ENCODE measurements around the gene TCF12. TPM values are rescaled to one million over a fixed set of nuclear protein-coding genes. Genes with fewer than 3 reads are reported as not detected.

The TCF12 gene
- total RNA-seq, 1 experiment from 2014 or later, result 76.7 TPM

GRCh38 chr15:57038496-57038895 lies 120.1 kb downstream of the TCF12 start:
- H3K79me1 ChIP-seq (ENCODE audit: insufficient read depth, low read depth, low read length, poor library complexity, severe bottlenecking), result no peaks in the 10 kb centered on the region
- WGBS (ENCODE audit: extremely low coverage, insufficient read length, low lambda C conversion rate), result no CpG with 5 or more reads among the region's 5 CpGs
- H2AFZ ChIP-seq (ENCODE audit: low read length), result no peak overlapping the region
- H3K79me2 ChIP-seq (ENCODE audit: insufficient read depth, low read length), result peaks cover 2% of the 10 kb centered on the region; the same call in 1 of the 2 replicates
- H4K8ac ChIP-seq (replicated peaks; ENCODE audit: insufficient read length, low read depth, low read length), result no peak overlapping the region
- Mint-ChIP-seq H3K9me3 (no peaks in the 10 kb centered on the region), H3K27ac (peak overlapping the region in 1 of 3 experiments; percentile 44; a peak in 2 of 7 replicates), H3K4me3 (no peak overlapping the region), H3K4me1 (peaks cover 63 to 85% of the 10 kb centered on the region in 2 experiments), H3K36me3 (ENCODE audit: insufficient read depth in 1 of 3, low read depth in 3 of 3) (no peaks in the 10 kb centered on the region), H3K27me3 (ENCODE audit: low read depth) (no peaks in the 10 kb centered on the region)
- no peaks in the 10 kb centered on the region for H3K23me2 ChIP-seq (ENCODE audit: insufficient read length, low read depth, low read length, poor library complexity, severe bottlenecking)
- H2BK12ac ChIP-seq (ENCODE audit: insufficient read length, low read depth, low read length), result no peak overlapping the region
- no peak overlapping the region for H2BK15ac ChIP-seq (ENCODE audit: low read depth, low read length)
- no peak overlapping the region for H2AK5ac ChIP-seq (ENCODE audit: insufficient read length, low read length)
- H3T11ph ChIP-seq (ENCODE audit: low read length), result no peak overlapping the region
- H2BK20ac ChIP-seq (ENCODE audit: low read depth, low read length, poor library complexity, severe bottlenecking), result no peak overlapping the region
- H3K4ac ChIP-seq (ENCODE audit: low read depth, low read length), result no peak overlapping the region
- H3K9me3 ChIP-seq (ENCODE audit: control insufficient read depth, low read depth, low read length), result no peaks in the 10 kb centered on the region
- no peak overlapping the region for H3K56ac ChIP-seq (ENCODE audit: insufficient read length, low read depth, low read length)
- no peak overlapping the region for H4K91ac ChIP-seq (ENCODE audit: insufficient read length, low read depth, low read length)
- H3K23ac ChIP-seq (ENCODE audit: insufficient read length, low read depth, low read length), result no peak overlapping the region
- H3K27me3 ChIP-seq (ENCODE audit: insufficient read depth, low read length), result no peaks in the 10 kb centered on the region
- H3K27ac ChIP-seq (ENCODE audit: insufficient read length, low read depth, low read length), result no peak overlapping the region
- no peak overlapping the region for H2BK120ac ChIP-seq (ENCODE audit: low read depth, low read length, poor library complexity, severe bottlenecking)
- H3K18ac ChIP-seq (ENCODE audit: insufficient read length, low read depth, low read length), result no peak overlapping the region
- peaks cover 6% of the 10 kb centered on the region; the same call in 1 of the 2 replicates for H3K4me1 ChIP-seq (ENCODE audit: insufficient read depth, low read length)
- H4K5ac ChIP-seq (ENCODE audit: insufficient read length, low read depth, low read length), result no peak overlapping the region
- H3K14ac ChIP-seq (ENCODE audit: insufficient read depth, low read length), result no peak overlapping the region
- H4K20me1 ChIP-seq (ENCODE audit: control insufficient read depth, insufficient read depth, insufficient read length), result no peaks in the 10 kb centered on the region
- H2BK5ac ChIP-seq (ENCODE audit: insufficient read length, low read length), result no peak overlapping the region
- no peak overlapping the region for H3K9ac ChIP-seq (ENCODE audit: extremely low read depth, insufficient read length, low read length)
- H3K4me2 ChIP-seq (ENCODE audit: insufficient read depth, insufficient read length, low read length), result no peak overlapping the region
- DNase-seq, result no peak
- TF ChIP-seq, protein P1, sequence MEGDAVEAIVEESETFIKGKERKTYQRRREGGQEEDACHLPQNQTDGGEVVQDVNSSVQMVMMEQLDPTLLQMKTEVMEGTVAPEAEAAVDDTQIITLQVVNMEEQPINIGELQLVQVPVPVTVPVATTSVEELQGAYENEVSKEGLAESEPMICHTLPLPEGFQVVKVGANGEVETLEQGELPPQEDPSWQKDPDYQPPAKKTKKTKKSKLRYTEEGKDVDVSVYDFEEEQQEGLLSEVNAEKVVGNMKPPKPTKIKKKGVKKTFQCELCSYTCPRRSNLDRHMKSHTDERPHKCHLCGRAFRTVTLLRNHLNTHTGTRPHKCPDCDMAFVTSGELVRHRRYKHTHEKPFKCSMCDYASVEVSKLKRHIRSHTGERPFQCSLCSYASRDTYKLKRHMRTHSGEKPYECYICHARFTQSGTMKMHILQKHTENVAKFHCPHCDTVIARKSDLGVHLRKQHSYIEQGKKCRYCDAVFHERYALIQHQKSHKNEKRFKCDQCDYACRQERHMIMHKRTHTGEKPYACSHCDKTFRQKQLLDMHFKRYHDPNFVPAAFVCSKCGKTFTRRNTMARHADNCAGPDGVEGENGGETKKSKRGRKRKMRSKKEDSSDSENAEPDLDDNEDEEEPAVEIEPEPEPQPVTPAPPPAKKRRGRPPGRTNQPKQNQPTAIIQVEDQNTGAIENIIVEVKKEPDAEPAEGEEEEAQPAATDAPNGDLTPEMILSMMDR (conservative IDR thresholded peaks at IDR 0.05), result no peak

Data from H9 (cell line).